Amniotic epithelial cell (primary cell): Measurements from ENCODE around the gene SLC22A16.
A peak's percentile ranks its signal among the peaks of the same experiment; 100 is the strongest.
"Not testable (repeated sequence)": the region's sequence is repeated elsewhere in the genome, so short reads cannot be mapped to it uniquely, and the experiment has no call there.

Experiments used
- DNase-seq: peaks from one replicate; pipeline ENCODE4 v3.0.0-alpha.2; 2010; ENCODE audit warnings: low read depth

SLC22A16 gene, protein sequence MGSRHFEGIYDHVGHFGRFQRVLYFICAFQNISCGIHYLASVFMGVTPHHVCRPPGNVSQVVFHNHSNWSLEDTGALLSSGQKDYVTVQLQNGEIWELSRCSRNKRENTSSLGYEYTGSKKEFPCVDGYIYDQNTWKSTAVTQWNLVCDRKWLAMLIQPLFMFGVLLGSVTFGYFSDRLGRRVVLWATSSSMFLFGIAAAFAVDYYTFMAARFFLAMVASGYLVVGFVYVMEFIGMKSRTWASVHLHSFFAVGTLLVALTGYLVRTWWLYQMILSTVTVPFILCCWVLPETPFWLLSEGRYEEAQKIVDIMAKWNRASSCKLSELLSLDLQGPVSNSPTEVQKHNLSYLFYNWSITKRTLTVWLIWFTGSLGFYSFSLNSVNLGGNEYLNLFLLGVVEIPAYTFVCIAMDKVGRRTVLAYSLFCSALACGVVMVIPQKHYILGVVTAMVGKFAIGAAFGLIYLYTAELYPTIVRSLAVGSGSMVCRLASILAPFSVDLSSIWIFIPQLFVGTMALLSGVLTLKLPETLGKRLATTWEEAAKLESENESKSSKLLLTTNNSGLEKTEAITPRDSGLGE

GRCh38 chr6:110476046-110476849, at the start of gene SLC22A16:
Gene SLC22A16 (minus strand): TSS chr6:110476613. CDS start chr6:110476574, 39 bp downstream.
- DNase-seq, result no peak

DNA sequence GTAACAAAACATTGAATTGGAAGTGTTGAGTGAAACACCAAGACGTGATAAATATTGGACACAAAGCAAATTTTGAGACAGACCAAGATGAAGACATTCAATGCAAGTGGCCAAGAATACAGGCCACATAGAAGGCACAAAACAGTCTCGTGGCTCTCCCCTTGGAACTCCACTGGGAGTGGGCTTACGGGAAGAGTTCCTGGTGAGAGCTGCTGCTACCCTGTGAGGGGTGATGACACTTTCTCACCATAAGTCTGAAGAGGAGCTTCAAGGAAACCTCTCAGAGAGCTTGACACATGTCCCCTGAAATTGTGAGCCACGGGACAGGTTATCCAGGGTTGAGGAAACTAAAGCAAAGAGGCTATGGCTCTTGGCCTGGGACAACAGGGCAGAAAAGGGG, 48.6 kb upstream of the SLC22A16 start:
- no peak for DNase-seq

DNA sequence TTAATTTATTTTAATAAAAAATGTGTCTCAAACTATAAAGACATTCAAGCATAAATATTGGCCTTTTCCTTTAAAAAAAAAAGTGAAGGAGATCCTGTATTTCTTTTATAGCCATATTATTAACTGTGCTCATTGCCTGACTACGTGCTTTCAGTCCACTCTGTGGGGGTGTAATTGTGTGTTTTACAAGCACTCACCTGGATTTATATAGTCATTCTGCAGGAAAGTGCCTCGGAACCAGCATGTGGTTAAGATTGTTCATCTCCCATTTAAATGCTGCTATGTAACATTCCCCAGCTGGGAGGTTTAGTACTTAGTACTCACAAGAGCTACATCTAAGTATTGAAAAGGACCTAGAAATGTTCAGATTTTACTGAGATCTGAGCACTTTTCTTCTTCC, 47.9 kb upstream of the SLC22A16 start:
- DNase-seq, result no peak

- DNase-seq, result no peak
Observed at GRCh38 chr6:110523451-110524021, 47.1 kb upstream of the SLC22A16 start.

DNA sequence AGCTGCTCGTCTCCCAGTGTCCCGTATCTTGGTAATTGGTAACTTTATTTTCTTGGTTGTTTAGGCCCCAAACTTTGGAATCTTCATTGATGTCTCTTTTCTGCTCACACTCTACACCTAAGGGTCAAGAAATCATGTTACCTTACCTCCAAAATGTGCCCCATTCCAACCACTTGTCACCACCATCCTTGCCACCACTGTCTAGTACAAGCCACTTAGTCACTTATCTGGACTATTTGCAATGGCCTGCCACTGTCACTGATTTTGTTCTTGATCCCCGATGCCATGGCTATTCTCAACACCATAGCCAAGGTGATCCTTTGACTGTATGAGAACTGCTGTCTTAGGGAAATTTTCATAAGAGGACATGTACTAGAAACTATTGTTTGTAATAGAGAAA, 46.0 kb upstream of the SLC22A16 start:
- DNase-seq, result no peak

GRCh38 chr6:110520992-110521543, 44.7 kb upstream of the SLC22A16 start:
- DNase-seq, result no peak

DNA sequence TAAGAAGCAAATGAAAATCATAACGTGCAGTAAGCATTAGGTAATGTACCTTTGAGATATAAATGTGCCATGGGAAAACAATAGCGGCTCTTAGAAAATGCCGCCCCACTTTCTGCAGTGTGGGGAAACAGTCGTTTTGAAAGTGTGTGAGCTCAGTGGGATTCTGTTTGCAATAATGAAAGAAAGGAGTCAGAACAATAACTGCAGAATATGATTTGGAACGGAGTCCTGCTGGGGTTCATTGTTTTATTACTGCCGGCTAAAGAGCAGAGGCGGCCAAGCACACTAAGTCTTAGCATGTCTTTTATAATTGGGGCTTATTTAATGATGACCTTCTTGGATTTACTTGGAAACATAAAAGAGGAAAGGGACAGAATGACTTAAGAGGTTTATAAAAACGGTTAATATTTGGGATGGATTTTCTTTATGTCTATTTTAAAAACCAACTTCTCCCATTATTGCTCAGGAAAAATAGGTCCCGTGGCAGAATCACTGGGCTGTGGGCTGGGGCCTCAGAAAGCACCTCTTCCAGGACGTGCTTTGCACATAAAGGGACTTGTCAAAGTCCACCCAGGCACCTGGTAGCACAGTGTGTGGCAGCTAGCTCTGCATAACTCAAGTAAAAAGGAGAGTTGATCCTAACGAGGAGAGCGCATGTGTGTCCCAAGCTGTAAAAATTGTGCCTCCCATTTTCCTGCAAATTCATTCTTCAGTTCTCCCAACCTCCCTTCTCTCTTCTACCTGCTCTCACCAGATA, 44.0 kb upstream of the SLC22A16 start:
- no peak for DNase-seq

- no peak for DNase-seq
Observed at GRCh38 chr6:110517601-110518281, 41.3 kb upstream of the SLC22A16 start.

DNA sequence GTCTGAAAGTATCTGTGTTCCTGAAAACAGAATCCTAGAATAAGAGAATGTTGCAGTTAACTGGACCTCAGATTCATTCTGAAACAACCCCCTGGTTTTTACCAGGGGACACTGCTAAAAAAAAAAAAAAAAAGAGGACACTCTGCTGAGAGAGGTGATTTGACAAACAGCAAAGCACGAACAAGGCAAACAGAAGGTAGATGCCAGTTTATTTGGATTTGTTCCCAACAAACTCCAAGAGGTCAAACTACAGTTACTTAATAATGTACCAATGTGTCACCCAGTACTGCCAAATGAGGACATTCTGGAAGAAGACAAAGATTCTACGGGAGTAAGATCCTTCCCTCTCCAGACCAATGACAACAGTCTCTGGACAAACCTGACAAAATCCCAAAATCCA, 40.6 kb upstream of the SLC22A16 start:
- no peak for DNase-seq

GRCh38 chr6:110514818-110515217, 38.4 kb upstream of the SLC22A16 start:
- no peak for DNase-seq

GRCh38 chr6:110512991-110513390, 36.6 kb upstream of the SLC22A16 start:
- peak; percentile 60 for DNase-seq

GRCh38 chr6:110512549-110512948, 36.1 kb upstream of the SLC22A16 start:
- not testable (repeated sequence) for DNase-seq

DNA sequence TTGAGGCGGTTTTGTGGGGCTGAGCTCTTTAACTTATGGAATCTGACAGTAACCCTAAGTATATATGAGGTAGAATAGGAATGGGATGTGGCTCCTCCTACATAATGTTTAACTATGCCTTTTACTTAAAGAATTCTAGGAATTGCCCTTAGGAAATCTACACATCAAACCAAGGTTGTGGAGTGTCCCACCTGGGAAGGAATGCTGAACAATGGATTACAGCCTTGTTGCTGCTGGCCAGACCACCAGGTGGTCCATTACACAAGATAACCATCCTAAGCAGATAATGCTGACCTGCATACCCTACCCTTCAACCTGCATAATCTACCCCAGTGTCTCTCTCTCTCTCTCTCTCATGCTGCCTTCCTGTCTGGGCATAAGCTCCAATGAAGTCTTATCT, 35.0 kb upstream of the SLC22A16 start:
- DNase-seq, result no peak

- DNase-seq, result peak; percentile 65
Observed at GRCh38 chr6:110509617-110510241, 33.3 kb upstream of the SLC22A16 start.

- not testable (repeated sequence) for DNase-seq
Observed at GRCh38 chr6:110504891-110505290, 28.5 kb upstream of the SLC22A16 start.

DNA sequence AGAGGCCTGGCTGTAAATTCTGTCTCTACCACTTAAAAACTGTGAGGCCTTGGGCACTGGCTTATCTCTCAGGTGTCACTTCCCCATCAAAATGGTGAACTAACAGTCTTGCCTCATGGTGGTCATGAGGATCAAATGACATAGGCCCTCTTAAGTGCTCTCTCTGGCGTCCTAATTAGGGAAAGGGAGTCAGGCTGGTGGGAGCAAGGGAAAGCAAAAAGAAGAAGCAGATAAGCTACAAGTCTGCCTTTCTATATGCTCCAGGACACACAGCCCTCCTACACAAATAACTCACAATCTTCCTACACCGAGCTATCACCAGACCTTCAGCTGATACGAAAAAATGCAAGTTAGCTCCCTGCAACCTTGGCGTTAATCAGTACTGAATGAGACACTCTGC, 19.5 kb upstream of the SLC22A16 start:
- peak; percentile 79 for DNase-seq

DNA sequence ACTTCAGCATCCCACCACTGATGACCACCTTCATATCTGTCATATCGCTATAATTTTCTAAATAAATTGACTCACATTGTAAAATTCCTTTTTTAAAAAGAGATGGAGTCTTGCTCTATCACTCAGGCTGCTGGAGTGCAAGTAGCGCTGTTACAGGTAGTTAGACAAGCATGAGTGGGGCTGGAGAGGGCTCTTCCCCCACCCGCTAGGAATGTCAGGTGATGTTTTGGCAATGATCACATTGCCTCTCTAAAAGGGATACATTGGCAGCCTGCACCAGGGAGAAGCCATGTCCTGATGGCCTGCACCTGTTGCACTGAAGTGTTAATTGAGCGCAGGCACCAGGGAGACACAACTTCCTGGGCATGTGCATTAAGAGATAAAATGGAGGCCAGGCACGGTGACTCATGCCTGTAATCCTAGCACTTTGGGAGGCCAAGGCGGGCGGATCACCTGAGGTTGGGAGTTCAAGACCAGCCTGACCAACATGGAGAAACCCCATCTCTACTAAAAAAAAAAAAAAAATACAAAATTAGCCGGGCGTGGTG, 16.9 kb upstream of the SLC22A16 start:
- no peak for DNase-seq

GRCh38 chr6:110492584-110492983, 16.2 kb upstream of the SLC22A16 start:
- peak; percentile 58 for DNase-seq

DNA sequence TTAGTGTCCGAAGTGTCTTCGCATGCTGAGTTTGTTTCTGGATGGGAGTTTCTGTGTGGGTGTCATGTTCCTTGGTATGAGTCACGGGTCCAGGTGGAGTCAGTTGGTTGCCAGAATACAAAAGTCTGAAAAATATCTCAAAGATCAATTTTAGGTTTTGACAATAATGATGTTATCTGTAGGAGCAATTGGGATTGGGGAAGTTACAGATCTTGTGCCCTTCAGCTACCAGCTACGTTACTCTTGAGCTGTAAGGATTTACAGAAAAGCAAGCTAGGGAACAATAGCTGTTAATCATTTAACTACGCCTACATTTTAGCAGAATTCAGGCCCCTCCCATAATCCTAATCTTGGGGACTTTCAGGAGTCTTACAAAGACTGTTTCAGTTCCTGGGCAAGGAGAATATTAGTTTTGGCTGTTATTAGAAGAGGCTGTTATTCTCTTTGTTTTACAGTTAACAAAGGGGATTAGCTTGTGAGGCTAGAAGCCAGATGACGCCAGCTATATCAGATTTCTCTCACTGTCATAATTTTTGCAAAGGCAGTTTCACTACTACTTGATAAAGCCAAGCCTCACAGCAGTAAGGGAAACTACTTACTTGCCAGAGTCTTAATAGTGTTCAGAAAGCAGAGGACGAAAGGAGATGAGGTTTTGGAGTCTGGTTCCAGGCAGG, 15.4 kb upstream of the SLC22A16 start:
- DNase-seq, result peak; percentile 20

DNA sequence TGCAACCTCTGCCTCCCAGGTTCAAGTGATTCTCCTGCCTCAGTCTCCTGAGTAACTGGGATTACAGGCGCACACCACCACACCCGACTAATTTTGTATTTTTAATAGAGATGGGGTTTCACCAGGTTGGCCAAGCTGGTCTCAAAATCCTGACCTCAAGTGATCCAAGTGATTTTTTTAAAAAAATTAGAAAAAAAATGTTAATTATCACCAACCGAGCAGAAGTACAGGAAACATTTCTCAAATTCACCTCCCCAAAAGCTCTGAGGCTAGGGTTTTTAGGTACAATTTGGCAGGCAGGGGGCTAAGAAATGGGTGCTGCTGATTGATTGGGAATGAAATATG, 14.9 kb upstream of the SLC22A16 start:
- no peak for DNase-seq
